ENCODE data around the gene TNFAIP3.

GRCh38 chr6:137903933-137904821 lies 37.1 kb downstream of the TNFAIP3 start:
- TF ChIP-seq EZH2phosphoT487 (IDR thresholded peaks at IDR 0.05) = no peak
- TF ChIP-seq EZH2 (IDR thresholded peaks at IDR 0.05) = no peak
